ENCODE data around the gene EBI3.

- TF ChIP-seq, protein P1, sequence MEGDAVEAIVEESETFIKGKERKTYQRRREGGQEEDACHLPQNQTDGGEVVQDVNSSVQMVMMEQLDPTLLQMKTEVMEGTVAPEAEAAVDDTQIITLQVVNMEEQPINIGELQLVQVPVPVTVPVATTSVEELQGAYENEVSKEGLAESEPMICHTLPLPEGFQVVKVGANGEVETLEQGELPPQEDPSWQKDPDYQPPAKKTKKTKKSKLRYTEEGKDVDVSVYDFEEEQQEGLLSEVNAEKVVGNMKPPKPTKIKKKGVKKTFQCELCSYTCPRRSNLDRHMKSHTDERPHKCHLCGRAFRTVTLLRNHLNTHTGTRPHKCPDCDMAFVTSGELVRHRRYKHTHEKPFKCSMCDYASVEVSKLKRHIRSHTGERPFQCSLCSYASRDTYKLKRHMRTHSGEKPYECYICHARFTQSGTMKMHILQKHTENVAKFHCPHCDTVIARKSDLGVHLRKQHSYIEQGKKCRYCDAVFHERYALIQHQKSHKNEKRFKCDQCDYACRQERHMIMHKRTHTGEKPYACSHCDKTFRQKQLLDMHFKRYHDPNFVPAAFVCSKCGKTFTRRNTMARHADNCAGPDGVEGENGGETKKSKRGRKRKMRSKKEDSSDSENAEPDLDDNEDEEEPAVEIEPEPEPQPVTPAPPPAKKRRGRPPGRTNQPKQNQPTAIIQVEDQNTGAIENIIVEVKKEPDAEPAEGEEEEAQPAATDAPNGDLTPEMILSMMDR (IDR thresholded peaks at IDR 0.05), result peak; percentile 71 to 75 (median 74)
- TF ChIP-seq POLR2A (IDR thresholded peaks at IDR 0.05) (no peak), POLR2AphosphoS5 (IDR thresholded peaks at IDR 0.05) (no peak)
Measured at GRCh38 chr19:4267101-4267900, 38.0 kb downstream of the EBI3 start.
